ENCODE measurements around the gene GATA5. TPM values are rescaled to one million over a fixed set of nuclear protein-coding genes. Genes with fewer than 3 reads are reported as not detected.
A peak's percentile ranks its signal among the peaks of the same experiment; 100 is the strongest.

Gene GATA5
- polyA plus RNA-seq, 1 donor from 2014 or later, result not detected

DNA sequence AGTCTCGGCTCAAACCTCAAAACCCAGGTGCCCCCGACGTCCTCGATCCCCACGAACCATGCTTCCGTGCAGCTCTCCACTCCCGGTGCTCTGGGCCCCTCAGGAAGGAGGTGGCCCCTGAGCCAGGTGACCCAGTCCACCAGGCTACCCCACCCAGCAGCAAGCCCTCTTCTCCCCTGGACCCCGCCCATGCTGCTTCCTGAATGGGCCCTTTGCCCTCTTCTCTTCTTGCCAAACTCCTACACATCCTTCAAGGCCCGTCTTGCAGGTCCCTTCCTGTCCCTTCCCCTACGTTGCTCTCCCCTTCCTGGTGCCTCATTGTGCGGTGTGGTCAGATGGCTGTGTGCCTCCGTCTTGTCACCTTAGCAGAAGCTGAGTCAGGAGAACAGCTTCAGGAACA is 3.4 kb upstream of the GATA5 start:
- H3K27me3 ChIP-seq (ENCODE audit: insufficient read depth, low read depth, low read length), result peaks cover 94% of the 10 kb centered on the region
- H3K27ac ChIP-seq (ENCODE audit: low read length), result no peak overlapping the region
- TF ChIP-seq SMC3 (conservative IDR thresholded peaks at IDR 0.05; ENCODE audit: poor library complexity) (no peak), EP300 (conservative IDR thresholded peaks at IDR 0.05; ENCODE audit: poor library complexity, severe bottlenecking) (no peak), RAD21 (conservative IDR thresholded peaks at IDR 0.05) (no peak), TAF1 (IDR thresholded peaks at IDR 0.05; ENCODE audit: low read depth) (no peak), MXI1 (conservative IDR thresholded peaks at IDR 0.05; ENCODE audit: poor library complexity, severe bottlenecking) (no peak), POLR2AphosphoS5 (IDR thresholded peaks at IDR 0.05) (no peak), EZH2 (IDR thresholded peaks at IDR 0.05; ENCODE audit: borderline replicate concordance, insufficient read depth, low read length, poor library complexity, severe bottlenecking) (no peak)
- TF ChIP-seq, protein P1, sequence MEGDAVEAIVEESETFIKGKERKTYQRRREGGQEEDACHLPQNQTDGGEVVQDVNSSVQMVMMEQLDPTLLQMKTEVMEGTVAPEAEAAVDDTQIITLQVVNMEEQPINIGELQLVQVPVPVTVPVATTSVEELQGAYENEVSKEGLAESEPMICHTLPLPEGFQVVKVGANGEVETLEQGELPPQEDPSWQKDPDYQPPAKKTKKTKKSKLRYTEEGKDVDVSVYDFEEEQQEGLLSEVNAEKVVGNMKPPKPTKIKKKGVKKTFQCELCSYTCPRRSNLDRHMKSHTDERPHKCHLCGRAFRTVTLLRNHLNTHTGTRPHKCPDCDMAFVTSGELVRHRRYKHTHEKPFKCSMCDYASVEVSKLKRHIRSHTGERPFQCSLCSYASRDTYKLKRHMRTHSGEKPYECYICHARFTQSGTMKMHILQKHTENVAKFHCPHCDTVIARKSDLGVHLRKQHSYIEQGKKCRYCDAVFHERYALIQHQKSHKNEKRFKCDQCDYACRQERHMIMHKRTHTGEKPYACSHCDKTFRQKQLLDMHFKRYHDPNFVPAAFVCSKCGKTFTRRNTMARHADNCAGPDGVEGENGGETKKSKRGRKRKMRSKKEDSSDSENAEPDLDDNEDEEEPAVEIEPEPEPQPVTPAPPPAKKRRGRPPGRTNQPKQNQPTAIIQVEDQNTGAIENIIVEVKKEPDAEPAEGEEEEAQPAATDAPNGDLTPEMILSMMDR (IDR thresholded peaks at IDR 0.05; ENCODE audit: poor library complexity, severe bottlenecking), result no peak
- TF ChIP-seq, protein P2, sequence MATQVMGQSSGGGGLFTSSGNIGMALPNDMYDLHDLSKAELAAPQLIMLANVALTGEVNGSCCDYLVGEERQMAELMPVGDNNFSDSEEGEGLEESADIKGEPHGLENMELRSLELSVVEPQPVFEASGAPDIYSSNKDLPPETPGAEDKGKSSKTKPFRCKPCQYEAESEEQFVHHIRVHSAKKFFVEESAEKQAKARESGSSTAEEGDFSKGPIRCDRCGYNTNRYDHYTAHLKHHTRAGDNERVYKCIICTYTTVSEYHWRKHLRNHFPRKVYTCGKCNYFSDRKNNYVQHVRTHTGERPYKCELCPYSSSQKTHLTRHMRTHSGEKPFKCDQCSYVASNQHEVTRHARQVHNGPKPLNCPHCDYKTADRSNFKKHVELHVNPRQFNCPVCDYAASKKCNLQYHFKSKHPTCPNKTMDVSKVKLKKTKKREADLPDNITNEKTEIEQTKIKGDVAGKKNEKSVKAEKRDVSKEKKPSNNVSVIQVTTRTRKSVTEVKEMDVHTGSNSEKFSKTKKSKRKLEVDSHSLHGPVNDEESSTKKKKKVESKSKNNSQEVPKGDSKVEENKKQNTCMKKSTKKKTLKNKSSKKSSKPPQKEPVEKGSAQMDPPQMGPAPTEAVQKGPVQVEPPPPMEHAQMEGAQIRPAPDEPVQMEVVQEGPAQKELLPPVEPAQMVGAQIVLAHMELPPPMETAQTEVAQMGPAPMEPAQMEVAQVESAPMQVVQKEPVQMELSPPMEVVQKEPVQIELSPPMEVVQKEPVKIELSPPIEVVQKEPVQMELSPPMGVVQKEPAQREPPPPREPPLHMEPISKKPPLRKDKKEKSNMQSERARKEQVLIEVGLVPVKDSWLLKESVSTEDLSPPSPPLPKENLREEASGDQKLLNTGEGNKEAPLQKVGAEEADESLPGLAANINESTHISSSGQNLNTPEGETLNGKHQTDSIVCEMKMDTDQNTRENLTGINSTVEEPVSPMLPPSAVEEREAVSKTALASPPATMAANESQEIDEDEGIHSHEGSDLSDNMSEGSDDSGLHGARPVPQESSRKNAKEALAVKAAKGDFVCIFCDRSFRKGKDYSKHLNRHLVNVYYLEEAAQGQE (IDR thresholded peaks at IDR 0.05; ENCODE audit: borderline replicate concordance), result no peak
- H3K4me3 ChIP-seq (ENCODE audit: low read length), result no peak overlapping the region
- no peak overlapping the region for H3K9ac ChIP-seq (ENCODE audit: low read length)
- no peak overlapping the region for H2AFZ ChIP-seq (ENCODE audit: low read depth, low read length)
- no peak overlapping the region for H3K4me2 ChIP-seq (ENCODE audit: low read length)
- H4K20me1 ChIP-seq (ENCODE audit: insufficient read depth), result no peaks in the 10 kb centered on the region
- no peaks in the 10 kb centered on the region for H3K9me2 ChIP-seq (ENCODE audit: insufficient read depth, low read length)
- H3F3A ChIP-seq (ENCODE audit: insufficient read depth, low read length, poor library complexity, severe bottlenecking), result no peaks in the 10 kb centered on the region
- H3K79me2 ChIP-seq (replicated peaks; ENCODE audit: insufficient read depth, low read length), result no peaks in the 10 kb centered on the region
- H3K36me3 ChIP-seq (ENCODE audit: insufficient read depth, low read length), result no peaks in the 10 kb centered on the region
- H3K9me3 ChIP-seq (ENCODE audit: low read length), result no peaks in the 10 kb centered on the region

DNA sequence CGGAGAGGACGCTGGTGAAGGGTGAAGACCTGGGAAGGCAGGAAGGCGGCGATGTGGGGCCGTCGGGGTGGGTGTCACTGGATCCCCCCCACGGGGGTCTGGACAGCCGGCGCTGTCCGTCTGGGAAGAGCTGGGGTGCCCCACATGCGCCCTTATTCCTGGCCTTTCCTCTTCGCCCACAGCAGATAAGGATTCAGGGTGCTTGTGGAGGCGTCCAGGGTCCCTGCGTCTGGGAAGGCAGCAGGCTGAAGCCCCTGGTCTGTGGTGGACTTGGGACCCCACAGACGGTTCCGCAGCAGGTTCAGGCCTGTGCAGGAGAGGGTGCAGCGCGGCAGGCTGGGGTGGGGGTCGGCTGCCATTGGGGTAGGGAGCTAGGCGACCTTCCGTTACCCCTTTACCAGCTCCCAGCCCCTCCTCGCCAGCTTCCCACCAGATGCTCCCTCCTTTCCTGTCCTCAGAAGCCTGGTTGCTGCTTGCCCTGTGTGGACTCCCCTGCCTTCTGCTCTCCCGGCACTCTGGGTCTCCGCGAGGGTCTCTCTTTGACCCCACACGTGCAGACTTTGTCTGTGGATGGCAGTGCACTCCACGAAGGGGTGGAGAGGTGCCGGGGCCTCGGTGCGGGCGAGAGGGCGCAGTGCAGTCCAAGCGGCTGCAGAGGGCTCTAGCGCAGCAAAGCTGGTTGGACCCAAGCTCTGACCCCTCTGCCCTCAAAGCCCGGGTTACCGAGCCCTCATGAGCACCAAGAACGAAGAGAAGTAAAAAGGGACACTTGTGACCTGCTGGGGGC is 2.1 kb upstream of the GATA5 start:
- Histone ChIP-seq H3K27me3 (ENCODE audit: insufficient read depth, low read depth, low read length) (peaks cover 94% of the 10 kb centered on the region), H3K79me2 (replicated peaks; ENCODE audit: insufficient read depth, low read length) (no peaks in the 10 kb centered on the region), H2AFZ (ENCODE audit: low read depth, low read length) (no peak overlapping the region), H3K4me3 (ENCODE audit: low read length) (no peak overlapping the region), H3K9me3 (ENCODE audit: low read length) (no peaks in the 10 kb centered on the region), H4K20me1 (ENCODE audit: insufficient read depth) (no peaks in the 10 kb centered on the region), H3K36me3 (ENCODE audit: insufficient read depth, low read length) (no peaks in the 10 kb centered on the region), H3K9ac (ENCODE audit: low read length) (no peak overlapping the region), H3K9me2 (ENCODE audit: insufficient read depth, low read length) (no peaks in the 10 kb centered on the region), H3F3A (ENCODE audit: insufficient read depth, low read length, poor library complexity, severe bottlenecking) (no peaks in the 10 kb centered on the region), H3K4me2 (ENCODE audit: low read length) (no peak overlapping the region), H3K27ac (ENCODE audit: low read length) (no peak overlapping the region)
- TF ChIP-seq MXI1 (conservative IDR thresholded peaks at IDR 0.05; ENCODE audit: poor library complexity, severe bottlenecking), result no peak
- TF ChIP-seq, protein P1 (IDR thresholded peaks at IDR 0.05; ENCODE audit: poor library complexity, severe bottlenecking), result peak; percentile 20
